ENCODE results near the gene CRIM1.

DNA sequence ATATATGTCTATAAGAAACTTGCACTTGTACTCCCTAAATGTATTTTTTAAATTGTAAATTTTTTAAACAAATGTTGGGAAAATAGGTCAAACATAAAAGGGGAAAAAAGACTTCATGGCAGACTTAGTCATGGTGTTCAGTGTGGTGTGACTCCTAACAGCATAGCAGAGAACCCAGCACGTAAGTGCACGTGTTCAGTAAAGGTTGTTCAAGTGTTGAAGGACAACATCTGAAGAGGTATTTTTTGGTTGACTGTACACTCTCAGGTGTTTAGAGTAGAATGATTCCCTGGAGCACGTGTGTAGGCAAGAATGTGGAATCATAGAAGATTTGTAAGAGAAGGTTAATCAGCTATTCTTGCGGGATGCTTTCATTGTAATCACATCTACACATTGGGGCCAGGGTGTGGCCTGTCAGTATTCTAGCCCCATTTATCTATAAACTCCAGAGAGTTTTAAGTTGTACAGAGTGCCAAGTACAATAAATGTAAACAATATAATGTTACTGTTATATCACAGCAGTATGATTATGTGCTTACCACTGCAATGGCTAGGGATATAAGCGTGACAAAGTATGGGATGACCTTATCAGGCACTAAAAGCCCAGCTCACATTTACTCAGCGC is 106.8 kb downstream of the CRIM1 start:
- TF ChIP-seq, protein P1, sequence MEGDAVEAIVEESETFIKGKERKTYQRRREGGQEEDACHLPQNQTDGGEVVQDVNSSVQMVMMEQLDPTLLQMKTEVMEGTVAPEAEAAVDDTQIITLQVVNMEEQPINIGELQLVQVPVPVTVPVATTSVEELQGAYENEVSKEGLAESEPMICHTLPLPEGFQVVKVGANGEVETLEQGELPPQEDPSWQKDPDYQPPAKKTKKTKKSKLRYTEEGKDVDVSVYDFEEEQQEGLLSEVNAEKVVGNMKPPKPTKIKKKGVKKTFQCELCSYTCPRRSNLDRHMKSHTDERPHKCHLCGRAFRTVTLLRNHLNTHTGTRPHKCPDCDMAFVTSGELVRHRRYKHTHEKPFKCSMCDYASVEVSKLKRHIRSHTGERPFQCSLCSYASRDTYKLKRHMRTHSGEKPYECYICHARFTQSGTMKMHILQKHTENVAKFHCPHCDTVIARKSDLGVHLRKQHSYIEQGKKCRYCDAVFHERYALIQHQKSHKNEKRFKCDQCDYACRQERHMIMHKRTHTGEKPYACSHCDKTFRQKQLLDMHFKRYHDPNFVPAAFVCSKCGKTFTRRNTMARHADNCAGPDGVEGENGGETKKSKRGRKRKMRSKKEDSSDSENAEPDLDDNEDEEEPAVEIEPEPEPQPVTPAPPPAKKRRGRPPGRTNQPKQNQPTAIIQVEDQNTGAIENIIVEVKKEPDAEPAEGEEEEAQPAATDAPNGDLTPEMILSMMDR (IDR thresholded peaks at IDR 0.05), result no peak
- TF ChIP-seq FOXP1 (CRISPR knock-in tag; IDR thresholded peaks at IDR 0.05; ENCODE audit: borderline replicate concordance) (no peak), NR1H2 (CRISPR knock-in tag; IDR thresholded peaks at IDR 0.05) (no peak), NR3C1 (CRISPR knock-in tag; conservative IDR thresholded peaks at IDR 0.05; ENCODE audit: low read depth) (no peak), ATF3 (CRISPR knock-in tag; conservative IDR thresholded peaks at IDR 0.05) (no peak)
- TF ChIP-seq, protein P2, sequence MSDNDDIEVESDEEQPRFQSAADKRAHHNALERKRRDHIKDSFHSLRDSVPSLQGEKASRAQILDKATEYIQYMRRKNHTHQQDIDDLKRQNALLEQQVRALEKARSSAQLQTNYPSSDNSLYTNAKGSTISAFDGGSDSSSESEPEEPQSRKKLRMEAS (CRISPR knock-in tag; IDR thresholded peaks at IDR 0.05), result no peak
